Motor neuron (in vitro differentiated cells): ENCODE measurements around the gene MYO1E. TPM values are rescaled to one million over a fixed set of nuclear protein-coding genes. Genes with fewer than 3 reads are reported as not detected.

Experiments
- ATAC-seq, 8 experiments: fragments of 200-7000 bp; cut with Tn5 transposase; replicated peaks in 6 of 8; 2 replicates each; pipeline ENCODE4 v1.8.0; 2021; ENCODE audit warnings: mild to moderate bottlenecking in 8 of 8, moderate library complexity in 8 of 8
- H3K27ac ChIP-seq, 2 donors: fragments of 250-450 bp; sonication (Bioruptor Pico); 2 replicates each; pipeline ENCODE4 v1.9.0; 2021; ENCODE audit warnings: antibody characterized with exemption in 2 of 2, mild to moderate bottlenecking in 2 of 2, moderate library complexity in 1 of 2
- H3K4me1 ChIP-seq, 2 donors: fragments of 250-450 bp; sonication (Bioruptor Pico); replicated peaks in 1 of 2; 2 replicates each; pipeline ENCODE4 v1.6.1; 2021; ENCODE audit warnings: antibody characterized with exemption in 2 of 2, mild to moderate bottlenecking in 2 of 2, moderate library complexity in 1 of 2
- H3K4me3 ChIP-seq, 5 donors: fragments of 250-450 bp; sonication (Bioruptor Pico); 2 replicates each; pipeline ENCODE4 v1.9.0; 2021; ENCODE audit warnings: antibody characterized with exemption in 5 of 5, mild to moderate bottlenecking in 5 of 5, moderate library complexity in 4 of 5
- WGBS, 10 experiments: fragments of 450-650 bp; shearing (Covaris generic); methylation state at CpG; one replicate each; pipeline ENCODE4 v1.0.0; 2022; 5-methylcytosine and 5-hydroxymethylcytosine counted together
- in situ Hi-C, 9 experiments: fragments of 400-800 bp; cut with MboI; loops; one replicate each; pipeline ENCODE4 v1.15.0; 2021; ENCODE audit warnings: low sequenced_read_pairs in 9 of 9, low pct_unique_long_range_greater_than_20kb in 2 of 9; ENCODE audit not compliant: unreplicated experiment in 9 of 9
- total RNA-seq, 8 experiments: library from RNA; unstranded; fragments of 300-600 nt; gene quantifications; 2 replicates each; pipeline versions ENCODE4 v1.2.3 to v1.2.4, GENCODE V29; 2022

Gene MYO1E
- total RNA-seq, 8 experiments from 2014 or later: 4.0 to 71.1 (median 6.9) TPM

DNA sequence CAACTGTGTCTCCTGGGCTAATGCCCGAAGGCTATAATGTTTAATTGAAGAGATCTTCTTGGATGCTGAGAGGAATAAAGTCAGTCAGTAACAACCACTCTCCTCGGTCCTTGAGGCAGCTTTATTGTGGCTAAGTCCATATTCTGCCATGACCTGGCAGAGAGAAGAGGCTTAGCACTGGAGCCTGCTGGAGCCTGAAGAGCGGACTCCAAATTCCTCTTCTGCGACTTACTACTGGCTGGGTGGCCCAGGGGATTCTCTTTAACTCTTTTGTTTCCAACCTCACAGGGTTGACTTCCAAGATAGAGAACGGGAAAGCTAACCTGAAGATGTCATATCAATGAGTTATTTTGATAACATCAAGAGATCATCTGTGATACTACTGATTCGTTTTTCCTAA is 71.1 kb downstream of the MYO1E start:
- no peak overlapping the region for H3K27ac ChIP-seq

GRCh38 chr15:59300618-59301139 is 72.0 kb downstream of the MYO1E start:
- no peak for ATAC-seq
- in situ Hi-C loops: no loop called here
- Histone ChIP-seq H3K4me1 (peaks cover 0 to 8% of the 10 kb centered on the region in 2 donors), H3K4me3 (no peak overlapping the region), H3K27ac (no peak overlapping the region)
- 36 to 100% (median 84%) methylated on average over 2 to 6 of the region's 6 CpGs; no CpG with 5 or more reads in 1 of the 10 experiments for WGBS, 10 experiments

More for the DNA sequence above, 71.1 kb downstream of the MYO1E start:
- in situ Hi-C loops: no loop called here
- Histone ChIP-seq H3K4me3 (no peak overlapping the region), H3K4me1 (peaks cover 0 to 5% of the 10 kb centered on the region in 2 donors)
- 69 to 100% (median 86%) methylated on average over 1 to 4 of the region's 6 CpGs for WGBS, 10 experiments
- no peak for ATAC-seq

DNA sequence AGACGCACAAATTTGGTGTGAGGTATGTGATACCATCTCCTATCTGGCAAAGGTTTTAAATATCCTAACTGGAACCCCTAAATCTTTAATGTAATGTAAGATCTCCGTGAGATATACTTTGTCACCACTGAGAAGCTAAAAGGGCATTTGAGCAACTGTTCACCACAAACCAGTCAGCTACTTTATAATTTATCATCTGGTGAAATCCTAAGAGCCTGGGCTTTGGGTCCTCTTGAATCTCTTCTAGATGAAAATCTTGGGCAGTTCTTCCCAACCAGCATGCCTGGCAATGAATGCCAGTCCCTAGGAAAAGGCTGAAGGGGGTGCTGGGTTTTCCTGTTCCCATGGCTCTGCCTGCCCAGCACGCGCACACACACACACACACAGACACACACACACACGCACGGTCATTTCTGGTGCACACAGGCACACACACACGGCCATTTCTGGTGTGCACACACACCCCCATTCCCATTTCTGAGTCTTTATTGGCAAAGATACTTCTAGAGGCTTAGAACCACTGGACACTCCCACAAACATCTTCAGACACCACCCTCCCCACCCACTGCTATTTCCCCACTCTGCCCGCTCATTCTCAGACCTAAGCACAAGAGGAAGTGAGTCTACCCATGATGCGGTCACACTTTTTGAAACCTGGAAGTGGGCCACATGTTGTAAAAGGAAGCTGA is 72.6 kb downstream of the MYO1E start:
- Histone ChIP-seq H3K27ac (no peak overlapping the region), H3K4me3 (no peak overlapping the region), H3K4me1 (peaks cover 4 to 14% of the 10 kb centered on the region in 2 donors)
- peak in 3 of 8 experiments; percentile 82 to 94 (median 88) for ATAC-seq
- in situ Hi-C loops: no loop called here
- 40 to 100% (median 93%) methylated on average over 1 to 4 of the region's 9 CpGs for WGBS, 10 experiments

- Histone ChIP-seq H3K4me1 (peaks cover 4 to 9% of the 10 kb centered on the region in 2 donors), H3K4me3 (no peak overlapping the region), H3K27ac (no peak overlapping the region)
- no peak for ATAC-seq
- in situ Hi-C loops: no loop called here
- 62 to 100% (median 94%) methylated on average over 1 to 3 of the region's 3 CpGs for WGBS, 10 experiments
Observed at GRCh38 chr15:59298854-59299250, 73.8 kb downstream of the MYO1E start.

- Histone ChIP-seq H3K4me1 (peaks cover 4 to 9% of the 10 kb centered on the region in 2 donors), H3K27ac (no peak overlapping the region), H3K4me3 (no peak overlapping the region)
- in situ Hi-C loops: no loop called here
- WGBS, 10 experiments: 18 to 100% (median 86%) methylated on average over 2 to 6 of the region's 8 CpGs
- ATAC-seq: peak in 3 of 8 experiments; percentile 15 to 68 (median 28)
Observed at GRCh38 chr15:59298225-59298853, 74.3 kb downstream of the MYO1E start.

DNA sequence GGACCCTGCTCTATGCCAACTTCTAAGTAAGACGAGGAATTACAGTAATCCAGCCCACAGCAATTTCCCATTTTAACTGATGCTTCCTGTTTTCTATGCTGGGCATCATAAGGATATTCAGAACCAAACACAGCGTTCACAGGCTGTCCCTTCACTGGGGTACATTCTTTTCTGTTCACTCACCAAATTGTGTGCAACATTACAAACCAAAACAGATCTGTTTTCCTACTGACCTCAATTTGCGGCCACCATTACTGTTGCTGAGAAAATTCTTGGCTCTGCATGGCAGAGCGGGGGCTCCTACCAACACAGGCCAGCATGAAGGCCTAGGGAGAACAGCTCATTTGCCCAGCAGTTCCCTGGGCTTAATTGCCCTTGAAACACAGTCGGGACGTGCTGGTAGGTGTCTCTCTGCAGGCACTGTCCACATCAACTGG is 76.5 kb downstream of the MYO1E start:
- H3K4me1 ChIP-seq: peaks cover 17 to 24% of the 10 kb centered on the region in 2 donors
- ATAC-seq: no peak
- no peak overlapping the region for H3K4me3 ChIP-seq
- in situ Hi-C loops: no loop called here
- no peak overlapping the region for H3K27ac ChIP-seq
- 4 to 94% (median 62%) methylated on average over 1 to 5 of the region's 6 CpGs; no CpG with 5 or more reads in 2 of the 10 experiments for WGBS, 10 experiments

DNA sequence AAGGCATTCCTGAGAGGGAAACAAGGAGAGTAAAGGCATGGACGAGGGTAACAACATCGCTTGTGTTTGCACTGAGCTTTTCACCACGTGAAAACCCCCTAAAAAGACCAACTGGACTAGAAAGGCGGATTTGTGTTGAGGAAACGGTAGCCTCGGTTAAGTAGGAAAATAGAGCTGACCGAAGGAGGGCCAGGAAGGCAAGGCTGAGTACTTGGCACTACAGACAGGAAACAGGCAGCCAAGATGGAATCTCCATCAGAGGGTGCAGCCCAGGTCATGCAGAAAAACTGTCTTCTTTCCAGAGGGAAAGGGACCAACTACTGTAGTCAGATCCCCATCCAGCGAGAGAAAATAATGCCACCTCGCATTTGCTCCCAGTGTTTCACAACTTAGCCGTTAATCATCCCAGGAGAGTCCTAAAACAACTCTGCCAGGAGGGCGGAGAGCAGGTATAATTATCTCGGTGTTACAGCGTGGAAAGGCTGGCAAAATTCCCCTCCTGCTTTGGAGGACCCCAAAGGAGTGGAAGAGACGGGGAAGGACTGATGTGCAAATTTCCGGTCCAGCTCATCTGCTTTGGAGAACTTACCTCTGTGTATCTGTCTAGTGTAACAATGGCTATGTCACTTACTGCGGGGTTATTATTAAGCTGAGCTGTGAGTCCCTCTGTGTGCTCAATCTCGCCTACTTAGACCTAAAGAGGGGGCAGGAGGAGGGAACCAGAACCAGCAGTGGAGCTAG is 77.2 kb downstream of the MYO1E start:
- Histone ChIP-seq H3K4me1 (peaks cover 22 to 24% of the 10 kb centered on the region in 2 donors), H3K27ac (no peak overlapping the region), H3K4me3 (no peak overlapping the region)
- ATAC-seq: peak in 2 of 8 experiments; percentile 4 to 5
- 40 to 88% (median 75%) methylated on average over 1 to 17 of the region's 17 CpGs; no CpG with 5 or more reads in 1 of the 10 experiments for WGBS, 10 experiments
- in situ Hi-C loops: no loop called here

DNA sequence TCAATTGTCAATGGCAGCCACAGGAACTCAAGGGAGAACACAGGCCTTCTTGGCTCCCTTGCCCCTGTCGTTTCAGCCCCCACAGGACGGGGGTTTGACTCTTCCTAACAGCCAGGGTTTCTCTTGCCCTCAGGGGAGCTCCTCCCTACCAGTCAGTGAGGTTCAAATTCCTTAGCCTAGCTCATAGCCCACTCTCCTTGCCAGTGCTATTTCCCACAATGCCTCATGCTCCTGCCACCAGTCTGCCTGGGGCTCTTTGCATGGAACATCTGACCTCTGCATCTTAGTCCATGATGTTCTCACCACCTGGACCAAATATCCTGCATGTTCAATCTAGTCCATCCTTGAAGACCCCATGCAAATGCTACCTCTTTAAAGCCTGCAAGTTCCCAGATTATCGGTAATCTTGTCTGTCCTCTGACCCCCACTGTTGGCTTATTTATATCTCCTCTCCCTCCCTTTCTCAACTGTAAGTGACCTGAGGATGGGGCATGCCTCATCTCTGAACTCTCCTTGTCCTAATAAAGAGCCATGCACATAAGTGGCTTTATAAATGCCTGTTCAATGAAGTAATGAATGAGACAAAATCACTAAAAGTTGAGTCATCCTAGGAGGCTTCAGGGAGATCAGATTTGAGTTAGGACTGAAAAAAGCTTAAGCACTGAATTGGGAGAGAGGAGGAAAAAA is 78.0 kb downstream of the MYO1E start:
- H3K4me1 ChIP-seq: peaks cover 24% of the 10 kb centered on the region in 2 donors
- peak in 2 of 8 experiments; percentile 67 to 68 for ATAC-seq
- H3K4me3 ChIP-seq: no peak overlapping the region
- in situ Hi-C loops: no loop called here
- H3K27ac ChIP-seq: no peak overlapping the region
- whole genome bisulfite sequencing, 10 experiments: 14 to 100% (median 79%) methylated on average over 1 to 3 of the region's 3 CpGs; no CpG with 5 or more reads in 3 of the 10 experiments

GRCh38 chr15:59292442-59293151 is 80.1 kb downstream of the MYO1E start:
- H3K27ac ChIP-seq: peak overlapping the region; percentile 80 to 86
- in situ Hi-C loops: no loop called here
- H3K4me1 ChIP-seq: peaks cover 24% of the 10 kb centered on the region in 2 donors
- no peak overlapping the region for H3K4me3 ChIP-seq
- peak in 5 of 8 experiments; percentile 98 to 99 (median 98) for ATAC-seq
- 4 to 100% (median 36%) methylated on average over 1 to 8 of the region's 8 CpGs; no CpG with 5 or more reads in 2 of the 10 experiments for WGBS, 10 experiments

- Histone ChIP-seq H3K4me1 (peaks cover 24% of the 10 kb centered on the region in 2 donors), H3K27ac (peak overlapping the region in 1 of 2 donors; percentile 29), H3K4me3 (no peak overlapping the region)
- ATAC-seq: no peak
- WGBS, 10 experiments: 92 to 100% (median 100%) methylated on average over 1 to 3 of the region's 3 CpGs; no CpG with 5 or more reads in 3 of the 10 experiments
- in situ Hi-C loops: no loop called here
Observed at GRCh38 chr15:59291213-59291549, 81.5 kb downstream of the MYO1E start.

- Histone ChIP-seq H3K4me1 (peaks cover 20 to 23% of the 10 kb centered on the region in 2 donors), H3K4me3 (no peak overlapping the region), H3K27ac (peak overlapping the region in 1 of 2 donors; percentile 29)
- ATAC-seq: no peak
- in situ Hi-C loops: no loop called here
- WGBS, 10 experiments: 37 to 100% (median 86%) methylated on average over 1 to 11 of the region's 11 CpGs
Observed at GRCh38 chr15:59290295-59291212, 82.1 kb downstream of the MYO1E start.
